NT2/D1 (cell line): ENCODE results near the gene ARMC9.
A peak's percentile ranks its signal among the peaks of the same experiment; 100 is the strongest.

ENCODE experiments used
- DNase-seq: peaks from one replicate; pipeline ENCODE4 v3.0.0-alpha.2; 2011; ENCODE audit warnings: low read depth, low spot score
- H3K27me3 ChIP-seq: 2 replicates; pipeline ENCODE4 v1.6.0; 2011; ENCODE audit warnings: mild to moderate bottlenecking; ENCODE audit not compliant: insufficient read length, insufficient read depth
- H3K36me3 ChIP-seq: 2 replicates; pipeline ENCODE4 v1.6.1; 2011; ENCODE audit warnings: mild to moderate bottlenecking, low read length, mixed read lengths; ENCODE audit not compliant: insufficient read depth, insufficient read length
- H3K4me1 ChIP-seq: 2 replicates; pipeline ENCODE4 v1.5.1; 2011; ENCODE audit not compliant: insufficient read depth, insufficient read length
- H3K4me3 ChIP-seq: 2 replicates; pipeline ENCODE4 v1.5.1; 2011; ENCODE audit warnings: low read depth; ENCODE audit not compliant: insufficient read length
- H3K9ac ChIP-seq: 2 replicates; pipeline ENCODE4 v1.6.0; 2011; ENCODE audit warnings: low read depth; ENCODE audit not compliant: insufficient read length
- H3K9me3 ChIP-seq: 2 replicates; pipeline ENCODE4 v1.5.1; 2011; ENCODE audit warnings: mild to moderate bottlenecking, low read length; ENCODE audit not compliant: insufficient read depth
- SUZ12 ChIP-seq: IDR thresholded peaks from 2 replicates; pipeline ENCODE4 v1.6.1; 2011; ENCODE audit not compliant: insufficient read length, insufficient read depth; ENCODE audit errors: extremely low read depth
- YY1 ChIP-seq: IDR thresholded peaks from 2 replicates; pipeline ENCODE4 v1.6.1; 2011; ENCODE audit not compliant: insufficient read length, insufficient read depth
- ZNF274 ChIP-seq: IDR thresholded peaks from 2 replicates; pipeline ENCODE4 v1.6.1; 2011; ENCODE audit warnings: mild to moderate bottlenecking, low read depth, low read length

ARMC9 gene

GRCh38 chr2:231306791-231307393 lies 108.5 kb downstream of the ARMC9 start:
- TF ChIP-seq SUZ12 (no peak), ZNF274 (no peak), YY1 (no peak)
- no peak overlapping the region for H3K4me3 ChIP-seq
- no peak overlapping the region for H3K9ac ChIP-seq
- H3K36me3 ChIP-seq: no peaks in the 10 kb centered on the region
- no peak for DNase-seq
- no peaks in the 10 kb centered on the region for H3K9me3 ChIP-seq
- H3K4me1 ChIP-seq: peaks cover 2% of the 10 kb centered on the region
- H3K27me3 ChIP-seq: no peaks in the 10 kb centered on the region

- DNase-seq: no peak
- no peaks in the 10 kb centered on the region for H3K27me3 ChIP-seq
- H3K9me3 ChIP-seq: no peaks in the 10 kb centered on the region
- H3K36me3 ChIP-seq: no peaks in the 10 kb centered on the region
- TF ChIP-seq SUZ12 (no peak), ZNF274 (no peak), YY1 (no peak)
- peaks cover 2% of the 10 kb centered on the region for H3K4me1 ChIP-seq
- no peak overlapping the region for H3K9ac ChIP-seq
- no peak overlapping the region for H3K4me3 ChIP-seq
These were observed 109.8 kb downstream of the ARMC9 start for GRCh38 chr2:231308219-231308618.

- H3K4me1 ChIP-seq: peaks cover 2% of the 10 kb centered on the region
- no peaks in the 10 kb centered on the region for H3K36me3 ChIP-seq
- TF ChIP-seq YY1 (no peak), SUZ12 (no peak), ZNF274 (no peak)
These were observed 110.4 kb downstream of the ARMC9 start for GRCh38 chr2:231308631-231309428.

GRCh38 chr2:231312066-231312465 lies 113.6 kb downstream of the ARMC9 start:
- H3K4me1 ChIP-seq: no peaks in the 10 kb centered on the region
- H3K36me3 ChIP-seq: no peaks in the 10 kb centered on the region
- no peak overlapping the region for H3K9ac ChIP-seq

More at GRCh38 chr2:231308631-231309428, 110.4 kb downstream of the ARMC9 start:
- Histone ChIP-seq H3K4me3 (no peak overlapping the region), H3K9ac (no peak overlapping the region), H3K9me3 (no peaks in the 10 kb centered on the region), H3K27me3 (no peaks in the 10 kb centered on the region)
- peak; percentile 22 for DNase-seq

GRCh38 chr2:231315896-231316295 lies 117.5 kb downstream of the ARMC9 start:
- no peak overlapping the region for H3K4me3 ChIP-seq
- H3K27me3 ChIP-seq: no peaks in the 10 kb centered on the region
- no peak overlapping the region for H3K9ac ChIP-seq
- no peak for TF ChIP-seq YY1
- no peak for TF ChIP-seq ZNF274
- TF ChIP-seq SUZ12: no peak
- peaks cover 2% of the 10 kb centered on the region for H3K36me3 ChIP-seq
- H3K9me3 ChIP-seq: no peaks in the 10 kb centered on the region
- DNase-seq: no peak
- no peaks in the 10 kb centered on the region for H3K4me1 ChIP-seq

More at GRCh38 chr2:231312066-231312465, 113.6 kb downstream of the ARMC9 start:
- Histone ChIP-seq H3K4me3 (no peak overlapping the region), H3K27me3 (no peaks in the 10 kb centered on the region), H3K9me3 (no peaks in the 10 kb centered on the region)
- TF ChIP-seq SUZ12 (no peak), ZNF274 (no peak), YY1 (no peak)
- DNase-seq: no peak

GRCh38 chr2:231317579-231317978 lies 119.1 kb downstream of the ARMC9 start:
- Histone ChIP-seq H3K9ac (no peak overlapping the region), H3K36me3 (peaks cover 2% of the 10 kb centered on the region), H3K4me1 (no peaks in the 10 kb centered on the region), H3K27me3 (no peaks in the 10 kb centered on the region), H3K4me3 (no peak overlapping the region), H3K9me3 (no peaks in the 10 kb centered on the region)
- TF ChIP-seq SUZ12: no peak
- no peak for TF ChIP-seq ZNF274
- TF ChIP-seq YY1: no peak
- no peak for DNase-seq

- Histone ChIP-seq H3K27me3 (no peaks in the 10 kb centered on the region), H3K4me1 (no peaks in the 10 kb centered on the region), H3K9me3 (no peaks in the 10 kb centered on the region), H3K4me3 (no peak overlapping the region), H3K36me3 (peaks cover 2% of the 10 kb centered on the region), H3K9ac (no peak overlapping the region)
- TF ChIP-seq YY1: no peak
- TF ChIP-seq SUZ12: no peak
- TF ChIP-seq ZNF274: no peak
- no peak for DNase-seq
These were observed 120.0 kb downstream of the ARMC9 start for GRCh38 chr2:231318436-231318835.
